Activated gamma-delta T cell treated with Interleukin-2 at 50 U/mL for 16 hours (primary cell): ENCODE measurements around the gene IGSF23.
"Not testable (repeated sequence)": the region's sequence is repeated elsewhere in the genome, so short reads cannot be mapped to it uniquely, and the experiment has no call there.

Experiments used
- DNase-seq: peaks from one replicate; pipeline ENCODE4 v3.0.0-alpha.2; 2020

Gene IGSF23

GRCh38 chr19:44587963-44588770 is 25.2 kb upstream of the IGSF23 start:
- DNase-seq = no peak

GRCh38 chr19:44588771-44589112 is 24.6 kb upstream of the IGSF23 start:
- no peak for DNase-seq

DNA sequence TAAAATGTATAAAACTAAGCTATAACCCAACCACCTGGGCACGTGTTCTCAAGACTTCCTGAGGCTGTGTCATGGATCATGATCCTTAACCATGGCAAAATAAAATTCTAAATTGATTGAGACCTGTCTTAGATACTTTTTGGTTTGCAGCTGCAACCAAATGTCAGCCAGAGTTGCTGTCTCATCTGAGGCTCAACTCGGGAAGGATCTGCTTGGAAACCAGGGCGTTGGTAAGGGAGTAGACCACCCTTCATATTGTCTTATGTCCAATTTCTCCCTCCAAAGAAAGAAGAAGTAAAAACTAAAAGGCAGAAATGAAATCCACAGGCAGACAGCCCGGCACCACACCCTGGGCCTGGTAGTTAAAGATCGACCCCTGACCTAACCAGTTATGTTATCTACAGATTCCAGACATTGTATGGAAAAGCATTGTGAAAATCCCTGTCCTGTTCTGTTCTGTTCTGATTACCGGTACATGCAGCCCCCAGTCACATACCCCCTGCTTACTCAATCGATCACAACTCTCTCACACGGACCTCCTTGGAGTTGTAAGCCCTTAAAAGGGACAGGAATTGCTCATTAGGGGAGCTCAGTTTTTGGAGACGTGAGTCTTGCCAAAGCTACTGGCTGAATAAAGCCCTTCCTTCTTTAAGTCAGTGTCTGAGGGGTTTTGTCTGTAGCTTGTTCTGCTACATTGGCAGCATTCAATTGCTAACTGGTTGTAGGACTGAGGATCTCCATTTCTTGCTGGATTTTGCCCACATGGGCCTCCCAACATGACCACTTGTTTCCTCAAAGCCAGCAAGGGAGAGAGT is 22.9 kb upstream of the IGSF23 start:
- DNase-seq = no peak

DNA sequence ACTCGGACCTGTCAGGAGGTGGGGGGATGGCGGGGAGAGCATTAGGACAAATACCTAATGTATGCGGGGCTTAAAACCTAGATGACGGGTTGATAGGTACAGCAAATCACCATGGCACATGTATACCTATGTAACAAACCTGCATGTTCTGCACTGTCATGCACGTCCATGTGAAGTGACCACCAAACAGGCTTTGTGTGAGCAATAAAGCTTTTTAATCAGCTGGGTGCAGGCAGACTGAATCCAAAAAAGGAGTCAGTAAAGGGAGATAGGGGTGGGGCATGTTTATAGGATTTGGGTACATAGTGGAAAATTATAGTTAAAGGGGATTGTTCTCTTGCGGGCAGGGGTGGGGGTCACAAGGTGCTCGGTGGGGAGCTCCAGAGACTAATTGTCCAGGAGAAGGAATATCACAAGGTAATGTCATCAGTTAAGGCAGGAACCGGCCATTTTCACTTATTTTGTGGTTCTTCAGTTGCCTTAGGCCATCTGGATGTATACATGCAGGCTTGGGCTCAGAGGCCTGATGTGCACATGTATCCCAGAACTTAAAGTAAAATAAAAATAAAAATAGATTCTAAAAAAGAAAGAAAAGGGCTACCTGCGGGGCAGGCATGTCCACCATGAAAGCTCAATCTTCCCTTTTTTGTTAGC is 21.9 kb upstream of the IGSF23 start:
- not testable (repeated sequence) for DNase-seq

DNA sequence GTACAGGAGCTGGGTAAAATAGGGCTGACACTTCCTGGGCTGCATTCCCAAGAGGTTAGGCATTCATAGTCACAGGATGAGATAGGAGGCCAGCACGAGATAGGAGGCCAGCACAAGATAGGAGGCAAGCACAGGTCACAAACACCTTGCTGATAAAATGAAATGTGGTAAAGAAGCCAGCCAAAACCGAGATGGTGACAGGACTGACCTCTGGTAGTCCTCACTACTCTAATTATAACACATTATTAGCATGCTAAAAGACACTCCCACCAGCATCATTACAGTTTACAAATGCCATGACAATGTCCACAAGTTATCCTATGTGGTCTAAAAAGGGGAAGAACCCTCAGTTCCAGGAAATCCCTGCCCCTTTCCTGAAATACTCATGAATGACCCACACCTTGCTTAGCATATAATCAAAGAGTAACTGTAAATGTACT is 20.9 kb upstream of the IGSF23 start:
- no peak for DNase-seq

GRCh38 chr19:44593294-44593693 is 20.1 kb upstream of the IGSF23 start:
- DNase-seq = no peak

GRCh38 chr19:44593866-44594266 is 19.5 kb upstream of the IGSF23 start:
- not testable (repeated sequence) for DNase-seq

DNA sequence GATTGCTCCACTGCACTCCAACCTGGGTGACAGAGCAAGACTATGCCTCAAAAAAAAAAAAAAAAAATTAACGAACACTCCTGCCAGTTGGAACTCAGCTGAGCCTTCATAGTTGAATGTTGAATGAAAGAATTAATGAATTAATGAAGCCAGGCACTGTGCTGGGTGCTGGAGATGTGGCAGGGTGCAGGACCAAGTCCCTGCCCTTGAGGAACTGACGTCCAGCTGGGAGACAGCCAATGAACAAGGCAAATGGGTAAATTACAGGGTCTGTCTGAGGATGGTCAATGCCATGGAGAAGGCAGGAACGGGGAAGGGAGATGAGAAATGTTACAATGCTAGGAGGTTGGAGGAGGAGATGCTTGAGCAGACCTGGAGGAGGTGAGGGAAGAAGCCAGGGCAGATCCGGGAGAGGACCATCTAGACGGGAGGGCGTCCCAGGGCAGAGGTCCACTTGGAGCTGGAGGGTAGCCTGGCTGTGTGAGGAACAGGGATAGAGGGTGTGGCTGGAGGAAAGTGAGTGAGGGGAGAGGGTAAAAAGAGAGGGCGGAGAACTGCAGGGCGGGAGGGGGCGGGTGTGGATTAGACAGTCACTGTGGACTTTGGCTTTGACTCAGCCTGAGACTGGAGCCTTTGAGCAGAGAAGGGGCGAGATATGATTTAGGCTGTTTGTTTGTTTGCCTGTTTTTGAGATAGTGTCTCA is 16.8 kb upstream of the IGSF23 start:
- no peak for DNase-seq

- no peak for DNase-seq
Observed at GRCh38 chr19:44597131-44597491, 16.3 kb upstream of the IGSF23 start.

GRCh38 chr19:44598355-44598754 is 15.0 kb upstream of the IGSF23 start:
- DNase-seq = no peak

- no peak for DNase-seq
Observed at GRCh38 chr19:44598880-44599279, 14.5 kb upstream of the IGSF23 start.

DNA sequence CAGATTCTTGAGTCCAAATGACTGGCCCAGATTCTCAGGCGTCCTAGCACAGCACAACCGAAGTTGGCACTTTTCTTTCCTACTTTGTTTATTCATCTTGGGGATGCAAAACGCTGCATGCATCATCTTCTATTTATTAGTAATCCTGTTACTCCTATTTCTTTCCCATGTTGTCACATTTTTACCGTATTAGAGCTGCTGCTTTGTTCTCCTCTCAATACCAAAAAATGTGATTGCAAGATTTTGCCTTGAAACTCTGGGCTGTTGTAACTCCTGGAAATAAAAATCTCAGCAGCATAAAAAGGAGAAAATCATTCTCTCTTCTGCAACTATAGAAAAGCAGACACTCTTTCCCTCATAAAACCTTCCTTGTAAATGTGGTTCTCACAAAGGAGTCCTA is 12.9 kb upstream of the IGSF23 start:
- no peak for DNase-seq

DNA sequence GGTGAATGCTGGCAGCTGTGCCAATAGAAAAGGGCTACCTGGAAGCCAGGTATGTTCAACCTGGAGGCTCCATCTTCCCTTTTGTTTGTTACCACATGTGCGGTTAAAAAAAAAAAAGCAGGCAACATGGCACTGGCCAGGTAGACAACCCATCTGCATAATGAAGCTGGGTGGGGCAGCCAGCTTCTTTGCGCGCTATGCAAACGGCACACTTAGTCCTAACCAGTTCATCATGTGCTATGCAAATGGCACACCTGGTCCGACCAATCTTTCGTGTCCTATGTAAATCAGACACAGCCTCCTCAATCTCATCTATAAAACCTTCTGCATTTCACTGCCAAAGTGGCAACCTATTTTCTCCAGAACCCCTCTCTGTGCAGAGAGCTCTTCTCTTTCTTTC is 11.3 kb upstream of the IGSF23 start:
- no peak for DNase-seq

- no peak for DNase-seq
Observed at GRCh38 chr19:44603201-44603945, 10.0 kb upstream of the IGSF23 start.

DNA sequence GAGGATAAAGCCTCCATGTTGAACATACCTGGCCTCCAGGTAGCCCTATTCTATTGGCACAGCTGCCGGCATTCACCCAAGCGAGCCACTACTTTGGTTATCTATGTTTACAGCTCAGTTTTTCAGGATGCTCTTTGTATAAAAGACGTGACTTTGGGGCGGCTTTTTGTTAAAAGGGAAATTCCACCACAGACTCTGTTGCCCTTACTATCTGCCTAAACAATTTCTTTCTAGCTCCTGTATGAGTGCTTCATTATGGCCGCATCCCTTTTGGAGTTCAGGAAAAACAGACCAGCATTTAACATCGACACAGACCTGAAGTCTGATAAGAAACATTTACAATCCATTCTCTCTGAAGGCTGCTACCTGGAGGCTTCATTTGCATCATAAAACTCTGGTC is 9.1 kb upstream of the IGSF23 start:
- DNase-seq = no peak

- DNase-seq = no peak
Observed at GRCh38 chr19:44605547-44605946, 7.8 kb upstream of the IGSF23 start.

GRCh38 chr19:44607049-44607448 is 6.3 kb upstream of the IGSF23 start:
- DNase-seq = no peak

GRCh38 chr19:44607917-44608316 is 5.4 kb upstream of the IGSF23 start:
- no peak for DNase-seq

DNA sequence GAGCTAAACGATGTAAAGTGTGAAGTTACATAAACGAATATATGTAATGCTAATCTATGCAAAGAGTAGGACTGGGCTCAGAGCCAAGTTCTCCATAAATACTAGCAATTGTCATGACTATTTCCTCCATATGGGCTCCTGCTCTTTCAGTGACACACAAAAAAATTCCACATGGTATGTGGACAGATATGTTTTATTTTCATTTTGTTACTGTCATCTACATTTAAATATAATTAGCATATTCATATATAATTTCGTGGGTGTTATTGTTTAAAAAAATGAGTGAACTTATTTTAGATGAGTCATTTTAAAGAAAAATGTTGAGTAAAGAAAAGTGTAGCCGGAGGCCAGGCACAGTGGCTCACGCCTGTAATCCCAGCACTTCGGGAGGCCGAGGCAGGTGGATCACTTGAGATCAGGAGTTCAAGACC is 5.0 kb upstream of the IGSF23 start:
- no peak for DNase-seq

GRCh38 chr19:44609219-44609618 is 4.1 kb upstream of the IGSF23 start:
- no peak for DNase-seq

- not testable (repeated sequence) for DNase-seq
Observed at GRCh38 chr19:44610497-44610896, 2.9 kb upstream of the IGSF23 start.

- no peak for DNase-seq
Observed at GRCh38 chr19:44611812-44612295, 1.5 kb upstream of the IGSF23 start.
